GM21576 (cell line): ENCODE measurements around the gene LEMD2.

Source experiments
- ATAC-seq: cut with Tn5 transposase; IDR thresholded peaks from one replicate; pipeline ENCODE4 v1.9.1; 2021; ENCODE audit warnings: mild to moderate bottlenecking, moderate library complexity; ENCODE audit not compliant: unreplicated experiment

LEMD2 gene

DNA sequence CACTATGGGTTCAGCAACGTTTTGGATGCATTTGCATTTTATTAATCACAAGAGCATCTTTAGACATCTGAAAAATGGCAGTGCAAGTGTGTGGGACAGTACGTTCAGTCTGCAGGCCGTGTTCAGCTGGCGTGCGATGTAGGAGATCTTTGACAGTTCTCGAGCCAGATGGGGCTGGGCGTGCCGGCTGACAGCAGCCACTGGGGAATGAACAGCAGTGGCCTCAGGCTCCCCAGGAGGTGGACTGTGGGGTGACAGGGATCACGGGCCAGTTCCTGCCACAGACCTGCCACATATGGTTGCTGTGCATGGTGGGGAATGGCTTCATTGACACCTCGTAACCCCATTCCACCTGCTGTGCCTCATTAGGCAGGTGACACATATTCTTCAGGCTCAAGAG, 31.3 kb upstream of the LEMD2 start:
- no peak for ATAC-seq

DNA sequence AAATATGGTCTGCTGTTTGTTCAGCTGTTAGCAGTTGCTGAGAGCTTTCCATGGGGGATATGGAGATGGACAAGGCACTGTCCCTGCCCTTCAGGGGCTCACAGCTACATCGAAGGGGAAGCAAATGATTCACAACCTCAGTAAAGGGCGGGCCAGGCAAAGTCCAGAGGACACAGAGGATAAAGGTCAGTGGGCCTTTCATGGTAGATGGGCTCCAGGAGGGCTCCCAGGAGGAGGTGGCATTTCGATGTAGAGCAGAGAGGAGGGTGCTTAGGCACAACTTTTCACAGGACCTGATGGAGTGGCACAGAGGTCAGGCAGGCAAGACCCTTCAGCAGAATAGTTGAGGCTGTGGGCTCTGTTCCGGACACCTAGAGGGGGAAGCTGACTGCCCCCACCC, 30.1 kb upstream of the LEMD2 start:
- ATAC-seq = no peak

DNA sequence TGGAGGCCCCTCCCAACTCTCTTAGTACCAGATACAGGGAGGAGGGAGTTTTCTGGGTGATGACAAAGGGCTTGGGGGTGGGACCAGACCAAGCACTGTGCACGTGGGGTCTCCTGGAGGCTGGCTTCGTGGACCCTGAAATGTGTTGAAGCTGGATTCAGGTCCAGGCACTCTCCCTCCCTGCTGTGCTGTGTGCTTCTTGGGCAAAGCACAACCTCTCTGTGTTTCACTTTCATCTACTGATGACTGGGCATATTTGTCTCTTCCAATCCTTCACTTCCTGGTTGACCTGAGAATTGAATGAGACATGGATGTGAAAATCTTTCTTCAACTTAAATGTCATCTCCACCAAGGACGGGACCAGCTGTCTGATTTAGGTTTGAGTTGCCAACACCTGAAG, 29.4 kb upstream of the LEMD2 start:
- no peak for ATAC-seq

DNA sequence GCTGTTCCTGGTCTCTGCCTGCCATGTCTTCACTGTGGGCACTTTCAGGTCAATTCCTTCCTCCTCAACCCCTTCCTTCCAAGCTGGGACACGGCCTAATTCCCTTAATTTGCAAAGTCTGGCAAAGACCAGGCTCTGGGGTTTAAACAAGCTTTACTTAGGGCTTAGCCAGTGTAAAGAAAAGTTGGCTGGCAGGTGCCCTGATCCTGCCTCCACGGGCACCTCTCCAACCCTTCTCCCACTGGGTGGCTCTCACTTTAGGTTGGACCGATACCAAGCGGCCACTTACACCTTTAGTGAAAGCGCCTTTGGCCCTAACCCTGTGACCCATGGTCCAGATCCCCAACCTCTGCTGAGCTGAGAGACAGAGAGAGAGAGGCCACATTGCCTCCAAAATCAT, 28.6 kb upstream of the LEMD2 start:
- ATAC-seq = no peak

DNA sequence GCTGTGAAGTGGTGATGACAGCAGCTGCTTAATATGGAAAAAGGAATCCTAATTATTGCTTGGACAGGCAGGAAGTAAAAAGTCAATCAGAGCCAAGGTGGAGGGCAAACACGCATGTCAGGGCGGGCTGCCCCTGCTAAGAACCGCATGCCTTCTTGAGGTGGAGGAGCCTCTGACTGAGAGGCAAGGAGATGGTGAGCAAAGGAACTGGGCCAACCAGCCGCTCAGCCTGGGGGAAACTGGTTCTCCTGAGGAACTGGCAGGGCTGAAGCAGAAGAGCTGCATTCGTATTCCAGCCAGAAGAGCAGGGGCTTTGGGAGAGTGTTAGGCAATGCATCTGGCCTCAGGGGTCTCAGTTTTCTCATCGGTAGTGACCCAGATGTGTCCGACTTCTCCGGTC, 28.0 kb upstream of the LEMD2 start:
- ATAC-seq = no peak

DNA sequence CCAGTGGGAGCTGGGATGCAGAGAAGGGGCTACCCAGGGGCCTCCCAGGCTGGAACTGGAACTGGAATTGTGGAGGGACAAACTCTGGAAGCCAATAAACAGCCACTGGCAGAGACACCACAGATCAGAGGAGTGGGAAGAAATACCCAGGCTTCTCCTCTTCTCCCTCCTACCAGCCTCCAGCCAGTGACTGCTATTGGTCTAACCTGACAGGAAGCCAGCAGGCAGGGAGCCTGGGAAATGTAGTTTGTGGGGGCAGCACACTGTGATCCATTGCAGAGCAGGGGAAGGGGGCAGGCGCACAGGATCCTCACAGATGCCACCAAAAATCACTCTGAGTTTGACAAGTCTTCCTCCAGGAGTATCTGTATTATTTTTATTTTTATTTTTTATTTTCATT, 26.9 kb upstream of the LEMD2 start:
- ATAC-seq = no peak

DNA sequence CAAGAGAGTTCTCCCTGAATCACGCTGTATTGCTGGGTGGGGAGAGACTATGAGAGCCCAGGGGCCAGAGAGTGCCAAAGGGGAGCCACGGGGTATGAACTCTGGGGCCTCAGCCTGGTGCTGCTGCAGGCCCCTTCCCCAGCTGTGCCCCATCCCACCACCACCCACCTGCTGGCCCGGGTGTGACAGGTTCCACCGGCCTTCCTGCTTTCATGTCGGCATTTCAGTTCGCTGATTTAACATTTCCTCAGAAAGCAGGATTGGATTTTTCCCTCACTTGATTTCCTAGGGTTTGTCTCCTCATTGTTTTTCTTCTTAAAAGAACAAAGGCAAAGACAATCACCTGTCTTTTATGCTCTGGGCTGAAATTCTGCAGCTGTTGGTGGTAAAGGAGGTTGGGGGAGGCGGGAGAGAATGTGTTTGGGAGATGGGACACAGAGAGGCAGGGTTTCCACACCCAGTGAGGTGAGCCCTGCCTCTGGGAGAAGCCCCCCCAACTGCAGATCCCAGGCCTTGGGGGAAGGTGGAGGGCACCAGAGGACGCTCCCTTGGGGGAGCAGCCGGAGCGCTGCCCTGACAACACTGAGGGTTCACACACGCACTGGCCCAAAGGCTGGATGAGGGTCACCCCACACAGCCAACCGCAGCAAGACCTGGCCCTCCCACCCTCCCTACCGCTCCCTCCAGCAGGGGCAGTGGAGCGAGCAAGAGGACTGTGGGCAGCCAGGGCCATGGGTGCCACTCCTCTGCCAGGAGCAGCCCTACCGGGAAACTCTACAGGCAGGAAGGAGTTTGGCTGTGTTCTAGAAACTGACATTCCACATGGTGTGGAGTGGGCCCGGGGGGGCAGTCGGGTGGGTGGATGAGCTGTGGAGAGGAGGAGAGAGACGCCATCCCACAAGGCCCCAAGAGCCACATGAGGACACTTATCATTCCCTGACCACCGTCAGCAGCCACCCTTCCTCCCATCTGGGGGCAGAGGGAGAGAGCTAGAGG, 25.4 kb upstream of the LEMD2 start:
- no peak for ATAC-seq

DNA sequence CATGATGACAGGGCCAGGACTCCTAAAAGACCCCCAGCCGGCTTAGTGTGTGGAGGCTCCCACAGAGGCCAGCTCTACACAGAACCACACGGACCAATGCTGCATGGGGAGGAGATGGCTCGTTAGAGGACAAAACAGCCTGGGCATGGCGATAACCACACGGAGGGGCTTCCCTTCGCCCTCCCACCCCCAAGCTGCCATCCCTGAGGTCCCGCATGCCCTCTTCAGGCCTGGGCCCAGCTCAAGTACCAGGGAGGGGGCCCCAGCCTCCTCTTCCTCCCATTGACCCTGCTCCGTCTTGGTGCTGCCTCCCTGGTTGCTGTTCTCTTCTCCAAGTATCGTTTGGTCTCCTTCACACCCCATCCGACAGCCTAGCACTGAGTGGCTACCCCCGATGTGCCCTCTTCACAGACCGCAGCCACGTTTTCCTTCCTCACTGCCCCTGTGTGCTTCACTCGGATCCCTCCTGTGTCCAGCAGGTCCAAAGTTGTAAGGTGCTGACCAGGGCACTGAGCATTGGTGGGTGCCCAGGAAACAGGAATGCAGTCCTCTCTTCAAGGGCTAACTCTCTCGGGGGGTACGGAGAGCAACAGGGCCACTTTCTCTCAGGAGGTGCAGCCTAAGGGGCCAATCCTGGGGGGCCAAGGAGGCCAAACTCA, 24.4 kb upstream of the LEMD2 start:
- no peak for ATAC-seq

DNA sequence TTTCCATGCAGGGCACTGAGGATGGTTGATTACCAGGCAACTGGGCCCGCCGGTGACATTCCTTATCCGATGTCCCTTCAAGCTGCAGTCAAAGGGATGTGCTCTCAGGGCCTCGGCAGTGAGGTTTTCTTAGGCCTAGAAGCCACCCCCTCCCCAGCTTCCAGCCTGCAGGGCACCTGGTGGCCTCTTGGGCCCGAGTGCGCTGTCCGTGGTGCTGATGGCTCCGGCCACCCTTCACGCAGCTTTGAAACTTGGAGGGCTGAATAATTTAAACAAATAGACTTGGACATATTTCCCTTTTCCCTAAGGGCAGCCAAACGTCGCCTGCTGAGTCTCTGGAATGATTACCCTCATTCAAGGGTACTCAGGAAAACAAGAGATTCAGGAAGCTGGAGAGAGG, 23.7 kb upstream of the LEMD2 start:
- ATAC-seq = no peak

DNA sequence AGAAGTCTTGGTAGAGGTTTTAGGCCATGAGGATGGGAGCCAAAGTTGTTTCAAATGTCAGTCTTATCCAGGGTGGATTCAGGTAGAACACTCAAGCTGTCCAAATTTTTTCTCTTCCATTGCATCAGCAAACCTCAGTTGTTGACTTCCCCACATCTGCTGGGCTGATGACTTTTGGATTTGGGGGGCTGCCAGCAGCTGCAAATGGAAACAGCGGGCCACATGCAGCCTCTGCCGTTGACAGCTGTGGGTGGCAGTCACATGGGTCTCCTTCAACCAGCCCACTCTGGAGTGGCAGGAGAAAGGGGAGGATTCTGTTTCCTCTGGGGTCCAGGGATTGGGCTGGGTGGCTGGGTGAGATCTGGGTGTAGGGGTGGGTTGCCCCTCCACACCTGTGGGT, 20.7 kb upstream of the LEMD2 start:
- ATAC-seq = no peak

DNA sequence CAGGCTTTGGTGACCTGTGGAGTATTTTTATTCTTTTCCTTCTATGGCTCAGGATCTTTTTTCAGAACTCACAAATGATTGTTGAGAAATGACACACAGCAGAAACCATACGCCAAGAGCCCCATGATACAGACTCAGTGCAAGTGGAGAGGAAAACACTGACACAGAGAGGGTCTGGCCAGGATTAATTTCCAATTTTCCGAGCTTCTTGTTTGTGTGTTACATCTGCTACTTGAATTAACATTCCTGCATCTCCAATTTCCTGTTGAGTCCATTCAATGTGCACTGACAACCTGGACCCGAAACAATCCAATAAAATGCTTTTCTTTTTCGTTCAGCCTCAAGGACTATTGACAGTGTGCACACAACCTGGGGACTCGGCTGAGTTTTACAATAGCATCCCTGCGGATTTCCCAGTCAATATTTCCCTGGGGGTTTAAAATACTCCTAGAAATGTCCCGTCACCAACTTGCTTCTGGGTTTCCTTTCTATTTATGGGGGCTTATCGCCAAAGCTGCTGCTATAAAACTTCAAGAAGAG, 19.8 kb upstream of the LEMD2 start:
- no peak for ATAC-seq

DNA sequence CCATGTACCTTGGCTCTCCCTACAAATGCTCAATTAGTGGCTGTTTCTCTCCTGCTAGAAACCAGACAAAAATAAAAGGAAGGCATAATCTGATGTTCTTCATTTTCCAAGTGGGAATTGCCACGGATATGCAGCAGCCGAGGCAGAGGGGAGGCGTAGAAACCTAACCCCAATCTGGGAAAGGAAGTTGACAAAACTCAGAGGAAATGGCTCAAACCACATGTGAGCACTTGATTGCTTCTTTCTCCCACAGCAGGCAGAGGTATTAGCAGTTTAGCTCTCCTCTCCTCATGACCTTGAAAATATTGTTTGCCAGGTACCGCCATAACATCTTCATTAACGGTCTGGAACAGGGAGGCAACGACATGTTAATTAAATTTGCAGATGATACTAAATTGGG, 18.7 kb upstream of the LEMD2 start:
- no peak for ATAC-seq

DNA sequence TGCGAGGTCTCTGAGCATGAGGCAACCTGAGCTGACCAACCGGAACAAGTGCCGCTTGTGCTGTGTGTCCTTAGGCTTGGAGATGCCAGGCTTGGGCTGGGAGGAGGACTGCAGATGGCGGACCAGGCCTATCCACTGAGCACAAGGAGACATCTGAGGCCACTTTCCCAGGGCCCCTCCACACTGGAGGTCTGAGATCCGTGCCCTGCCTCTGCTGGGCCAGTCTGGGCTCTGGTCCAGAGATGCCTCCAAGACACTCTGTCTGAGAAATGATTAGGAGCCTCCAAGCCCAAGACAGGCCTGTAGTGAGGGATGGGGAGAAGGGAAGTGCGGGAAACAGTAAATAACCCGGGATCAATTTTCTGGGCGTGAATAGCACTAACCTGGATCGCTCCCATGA, 17.9 kb upstream of the LEMD2 start:
- ATAC-seq = no peak

DNA sequence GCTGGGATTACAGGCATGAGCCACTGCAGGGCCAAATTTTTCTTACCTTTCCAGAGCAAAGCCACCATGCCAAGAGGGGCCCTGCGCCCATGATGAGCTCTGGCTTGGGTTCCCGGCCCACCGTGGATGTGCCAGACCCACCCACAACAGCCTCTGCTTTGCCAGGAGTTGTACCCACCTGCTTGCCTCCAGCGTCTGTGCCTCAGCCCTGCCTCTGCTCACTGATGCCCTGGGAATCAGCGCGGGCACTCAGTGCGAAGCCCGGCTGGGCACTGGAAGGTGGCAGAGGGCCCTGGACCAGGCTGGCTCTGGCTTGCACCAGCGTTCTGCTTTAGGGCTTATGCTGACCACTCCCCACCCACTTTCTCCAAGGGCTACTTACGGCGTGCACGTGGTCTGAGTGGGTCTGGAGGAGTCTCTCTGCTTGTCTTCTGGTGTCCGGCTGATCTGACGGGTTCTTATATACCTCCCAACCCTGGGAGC, 14.7 kb upstream of the LEMD2 start, which contains the start of gene MLN:
MLN (minus strand) TSS at position 433 of the 483 bp plus-strand sequence. CDS start 2,840 bp downstream, outside the sequence.
- ATAC-seq = no peak

DNA sequence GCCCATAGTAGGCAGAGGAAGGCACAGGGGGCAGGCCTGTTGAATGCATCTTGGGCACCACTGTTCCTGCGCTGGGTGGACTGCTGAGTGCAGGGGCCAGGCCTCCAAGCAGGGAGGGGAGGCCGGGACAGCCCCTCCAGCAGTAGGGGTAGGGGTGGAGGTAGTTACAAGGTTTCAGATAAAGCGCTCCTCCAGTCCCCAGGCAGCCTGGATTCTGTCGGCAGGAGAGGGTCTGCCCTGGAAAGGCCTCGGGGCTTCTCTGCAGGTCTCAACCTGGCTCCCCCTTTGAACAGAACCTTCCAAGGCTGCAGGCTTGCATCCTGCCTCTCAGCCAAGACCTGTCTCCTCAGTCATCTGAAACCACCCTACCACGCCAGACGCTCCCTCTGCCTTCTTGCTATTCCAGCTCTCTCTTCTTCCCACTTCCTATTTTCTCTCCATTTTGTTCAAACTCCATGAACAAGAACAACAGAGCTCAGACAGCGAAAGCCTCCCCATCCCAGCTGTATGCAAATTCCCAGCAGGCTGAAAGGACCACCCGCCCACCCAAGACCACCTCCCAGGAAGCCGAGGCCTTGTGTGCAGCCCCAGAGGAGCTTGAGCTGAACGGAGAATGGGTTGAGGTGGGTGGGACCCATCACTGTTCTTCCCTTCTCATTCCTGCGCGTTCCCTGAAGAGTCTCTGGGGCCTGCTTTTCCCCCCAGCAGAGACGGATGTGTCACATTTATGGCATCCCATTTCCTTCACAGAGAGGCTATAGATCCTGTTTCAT, 13.4 kb upstream of the LEMD2 start:
- ATAC-seq = no peak

DNA sequence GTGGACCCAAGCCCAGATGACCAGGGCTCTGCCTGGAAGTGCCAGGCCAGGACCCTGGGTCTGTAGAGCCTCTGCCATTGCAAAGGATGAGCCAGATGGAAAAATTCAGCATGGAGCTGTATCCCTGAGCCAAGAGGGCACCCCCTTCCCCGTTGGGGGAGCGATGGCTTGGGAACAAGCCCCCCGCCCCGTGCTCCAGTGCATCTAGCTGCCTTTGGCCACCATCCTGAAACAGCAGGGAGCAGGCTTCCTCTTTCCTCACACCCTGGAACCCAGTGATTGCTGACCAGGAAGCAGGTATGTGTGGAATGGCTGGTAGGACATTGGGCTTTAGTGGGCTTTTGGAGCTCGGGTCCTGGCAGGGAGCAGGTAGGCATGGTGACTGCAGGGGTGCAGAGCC, 12.7 kb upstream of the LEMD2 start:
- ATAC-seq = no peak

DNA sequence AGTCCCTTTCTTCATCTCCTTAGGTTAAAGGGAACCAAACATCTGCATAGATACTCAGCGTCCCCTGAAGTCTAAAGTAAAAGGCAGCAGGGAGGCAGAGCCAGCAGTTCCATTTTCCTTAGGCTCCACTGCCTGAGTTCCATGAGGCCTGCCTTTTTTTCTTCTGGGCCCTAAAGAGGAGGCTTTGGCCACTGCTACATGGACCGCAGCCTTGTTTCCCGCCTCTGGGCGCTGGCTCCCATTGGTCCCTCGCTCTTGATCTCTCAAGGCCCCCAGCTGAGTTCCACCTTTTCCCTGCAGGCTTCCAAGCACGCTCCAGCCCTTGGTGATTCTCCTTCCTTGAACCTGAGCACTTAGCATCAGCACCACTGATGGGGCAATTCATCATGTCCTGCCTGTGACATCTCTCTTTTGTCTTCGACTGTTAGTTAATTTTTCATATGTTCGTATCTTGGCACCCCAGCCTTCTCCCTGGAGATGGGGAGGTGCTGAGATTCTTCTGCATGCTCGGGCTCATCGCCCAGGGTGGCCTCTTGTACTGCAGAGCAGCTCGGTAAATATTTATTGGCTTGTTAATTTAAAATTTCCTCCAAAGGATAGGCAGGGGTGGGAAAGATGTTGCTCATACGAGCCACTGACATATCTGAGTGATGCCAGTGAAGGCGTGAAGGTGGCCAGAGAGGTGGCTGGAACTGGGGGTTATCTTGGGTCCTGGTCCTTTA, 11.5 kb upstream of the LEMD2 start:
- ATAC-seq = no peak

DNA sequence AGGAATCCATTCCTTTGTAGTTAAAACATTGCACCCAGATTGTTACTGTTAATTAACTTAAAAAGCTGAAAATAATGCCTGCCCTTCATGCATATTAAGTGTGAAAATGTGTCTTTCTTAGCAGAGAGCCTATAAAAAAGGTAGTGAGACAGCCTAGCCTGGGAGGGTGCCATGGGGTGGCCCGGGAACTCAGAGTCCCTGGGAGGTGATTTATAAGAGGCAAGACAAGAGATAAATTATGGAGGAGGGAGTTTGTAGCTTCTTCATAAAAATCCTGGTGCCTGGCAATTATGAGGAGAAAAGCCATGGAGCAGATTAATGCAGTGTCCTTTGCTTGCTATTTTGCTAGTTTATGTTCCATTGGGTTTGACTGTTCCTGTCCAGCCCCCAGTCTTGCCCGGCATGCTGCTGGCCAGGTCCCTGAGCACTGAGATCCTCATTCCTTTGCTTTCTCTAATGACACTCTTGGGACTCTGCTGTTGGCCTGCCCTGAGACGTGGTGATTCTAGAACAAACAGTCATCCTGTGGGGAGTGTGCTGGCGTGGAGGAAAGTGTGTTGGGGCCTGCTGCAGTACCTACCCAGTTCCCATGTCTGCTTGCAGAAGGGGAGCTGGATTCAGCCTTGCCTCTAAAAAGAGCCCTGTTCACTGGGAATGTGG, 10.7 kb upstream of the LEMD2 start:
- ATAC-seq = no peak

DNA sequence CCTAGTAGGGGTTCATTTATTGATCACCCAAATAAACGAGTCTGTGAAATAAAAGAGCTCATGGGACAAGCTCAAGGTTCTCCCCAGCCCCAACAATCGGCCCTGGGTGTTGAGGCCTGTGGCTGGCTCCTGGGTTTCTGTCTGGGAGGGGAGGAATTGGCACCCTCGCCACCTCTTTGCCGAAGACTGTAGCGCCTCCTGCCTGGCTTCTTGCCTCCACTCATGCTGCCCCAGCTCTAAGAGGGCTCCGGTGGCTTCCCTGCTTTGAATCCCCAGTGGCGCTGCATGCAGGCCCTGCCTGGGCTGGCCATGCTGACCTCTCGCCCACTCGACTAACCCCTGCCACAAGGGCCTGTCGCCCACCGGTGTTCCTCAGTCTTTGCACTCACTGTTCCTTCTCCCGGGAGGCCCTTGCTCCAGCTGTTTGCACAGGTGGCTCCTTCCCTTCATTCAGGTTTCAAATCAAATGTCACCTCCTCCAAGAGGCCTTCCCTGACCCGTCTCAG, 9.5 kb upstream of the LEMD2 start:
- ATAC-seq = no peak
